HG02973 (cell line): Measurements from ENCODE around the gene NT5C1A.

ENCODE experiments used
- ATAC-seq: cut with Tn5 transposase; IDR thresholded peaks from one replicate; pipeline ENCODE4 v1.9.1; 2021; ENCODE audit warnings: moderate library complexity; ENCODE audit not compliant: unreplicated experiment

The NT5C1A gene

DNA sequence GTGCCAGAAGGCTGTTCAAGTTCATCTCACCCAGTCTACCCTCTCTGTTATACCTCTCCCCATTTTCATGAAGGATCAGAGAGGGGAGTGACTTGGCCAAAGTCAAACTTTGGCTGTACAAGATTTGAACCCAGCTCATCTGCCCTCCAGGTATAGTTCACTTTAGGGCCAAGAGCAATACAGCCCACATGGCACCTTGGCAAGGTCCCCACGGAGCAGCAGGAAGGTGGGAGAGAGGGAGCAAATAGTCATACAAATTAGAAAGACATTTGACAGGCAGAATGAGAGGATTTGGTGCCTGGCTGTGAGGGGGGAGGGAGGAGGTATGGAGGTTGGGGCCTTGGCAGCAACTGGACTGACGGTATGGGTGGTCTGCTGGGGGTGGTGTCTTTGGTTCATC, 18.3 kb upstream of the NT5C1A start:
- ATAC-seq, result no peak

DNA sequence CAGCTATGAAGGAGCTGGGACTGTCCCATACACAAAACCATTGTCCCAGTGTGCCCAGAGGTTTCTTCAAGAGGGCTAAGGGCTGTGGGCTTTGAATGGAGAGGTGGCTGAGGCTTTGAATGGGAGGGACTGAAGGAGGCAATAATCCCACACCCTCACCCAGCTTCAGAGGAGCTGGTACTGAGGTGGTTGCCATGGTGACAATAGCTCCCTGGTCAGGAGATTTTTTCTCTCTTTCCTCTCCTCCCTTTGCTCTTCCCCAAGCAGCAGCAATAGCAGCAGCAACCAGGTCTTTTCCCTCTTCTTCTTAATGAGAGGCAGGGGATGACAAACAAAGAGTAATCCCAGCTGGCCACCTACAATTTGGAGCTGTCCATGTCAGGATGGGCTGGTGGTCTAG, 17.7 kb upstream of the NT5C1A start:
- ATAC-seq, result no peak

DNA sequence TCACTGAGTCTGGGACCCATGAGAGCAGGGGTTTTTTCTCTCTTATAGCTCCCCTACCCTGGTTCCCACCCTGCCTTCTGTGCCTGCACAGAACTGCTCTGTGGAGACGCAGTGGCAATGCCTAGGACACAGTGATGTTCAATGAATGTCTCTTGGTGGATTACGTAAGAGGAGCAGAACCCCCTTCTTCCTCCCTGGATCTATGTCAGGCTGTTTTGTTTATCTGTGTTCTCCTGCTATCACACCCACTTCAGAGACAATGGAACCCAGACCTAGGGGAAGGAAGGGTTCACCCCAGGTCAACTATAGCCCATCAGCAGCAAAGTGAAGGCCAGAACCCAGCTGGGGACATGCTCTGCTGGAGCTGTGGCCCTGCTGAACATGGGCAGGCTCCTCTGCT, 17.3 kb upstream of the NT5C1A start:
- ATAC-seq, result no peak

GRCh38 chr1:39688706-39689105, 16.8 kb upstream of the NT5C1A start:
- ATAC-seq, result no peak

DNA sequence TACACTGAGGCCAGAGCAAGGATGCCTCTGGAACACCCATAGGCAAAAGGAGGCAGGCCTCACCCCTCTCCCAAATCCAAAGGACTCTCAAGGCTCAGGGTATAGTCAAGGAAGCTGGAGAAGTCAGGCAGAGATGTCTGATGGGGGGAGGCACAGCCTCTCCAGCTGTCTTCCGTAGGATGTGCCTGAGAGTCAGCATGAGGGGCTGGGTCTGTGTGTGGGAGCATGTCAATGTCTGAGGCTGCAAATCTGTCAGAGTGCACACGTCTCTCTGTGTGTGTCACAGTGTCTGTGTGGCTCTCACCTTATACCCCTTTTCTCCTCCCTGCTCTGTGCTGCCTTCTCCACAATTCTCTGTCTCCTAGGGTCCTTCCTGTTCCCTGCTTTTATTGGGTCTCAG, 15.3 kb upstream of the NT5C1A start:
- ATAC-seq, result no peak

GRCh38 chr1:39685071-39685470, 13.2 kb upstream of the NT5C1A start:
- ATAC-seq, result no peak

DNA sequence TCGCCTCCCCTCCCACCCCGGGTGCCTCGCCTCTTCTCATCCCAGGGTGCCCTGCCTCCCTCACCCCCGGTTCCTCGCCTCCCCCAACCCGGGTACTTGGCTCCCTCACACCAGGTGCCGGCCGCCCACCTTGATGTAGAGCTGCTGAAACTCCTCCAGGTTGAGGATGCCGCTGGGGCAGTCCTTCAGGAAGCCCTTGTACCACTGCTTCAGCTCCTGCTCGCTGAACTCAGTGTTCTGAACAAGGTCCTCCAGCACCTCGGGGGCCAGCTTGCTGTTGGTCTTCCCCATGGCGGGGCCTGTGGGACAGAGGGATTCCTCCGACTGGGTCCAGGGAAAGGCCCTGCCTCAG, 12.4 kb upstream of the NT5C1A start:
- no peak for ATAC-seq

DNA sequence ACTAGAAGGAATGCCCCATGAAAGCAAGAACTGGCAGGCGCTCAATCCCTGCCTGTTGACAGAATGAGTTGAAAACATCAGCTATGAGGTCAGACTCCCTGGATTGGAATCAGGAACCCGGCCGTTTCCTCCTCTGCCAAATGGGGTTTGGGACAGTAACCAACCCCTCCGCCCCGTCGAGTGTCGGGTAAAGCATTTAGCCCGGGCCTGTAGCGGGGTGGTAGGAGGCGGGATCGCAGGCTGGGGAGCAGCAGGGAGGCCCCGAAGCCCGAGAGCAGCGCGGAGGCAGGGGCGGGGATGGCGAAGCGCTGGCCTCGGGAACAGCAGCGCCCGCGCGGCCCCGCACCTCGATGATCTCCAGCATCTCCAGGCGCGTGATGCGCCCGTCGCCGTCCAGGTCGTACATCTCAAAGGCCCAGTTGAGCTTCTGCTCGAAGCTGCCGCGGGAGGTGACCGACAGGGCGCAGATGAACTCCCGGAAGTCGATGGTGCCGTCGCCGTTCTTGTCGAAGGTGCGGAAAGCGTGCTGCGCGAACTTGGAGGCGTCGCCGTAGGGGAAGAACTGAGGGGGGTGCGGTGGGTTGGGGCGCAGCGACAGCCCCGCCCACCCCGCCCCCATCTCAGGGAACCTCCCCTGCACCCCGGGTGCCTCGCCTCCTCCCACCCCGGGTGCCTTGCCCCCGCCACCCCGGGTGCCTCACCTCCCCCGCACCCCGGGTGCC, 11.8 kb upstream of the NT5C1A start:
- ATAC-seq, result no peak

DNA sequence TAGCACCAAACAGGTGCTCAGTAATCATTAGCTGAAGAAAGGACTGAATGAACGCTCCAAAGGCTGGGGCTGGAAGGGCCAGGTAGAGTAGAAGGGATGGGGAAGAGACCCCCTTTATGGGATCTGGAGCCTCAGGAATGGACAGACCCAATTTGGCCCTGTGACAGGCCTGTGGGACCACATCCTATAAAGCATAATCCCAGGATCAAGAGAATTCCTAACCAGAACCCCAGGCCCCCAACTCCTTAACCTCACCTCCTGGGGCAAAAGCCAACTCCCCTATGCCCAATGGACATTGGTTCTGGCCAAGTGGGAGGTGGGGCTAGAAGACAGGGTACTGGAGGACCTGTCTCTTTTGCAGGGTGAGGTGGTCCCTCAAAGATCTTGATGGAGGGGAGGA, 10.1 kb upstream of the NT5C1A start:
- no peak for ATAC-seq

DNA sequence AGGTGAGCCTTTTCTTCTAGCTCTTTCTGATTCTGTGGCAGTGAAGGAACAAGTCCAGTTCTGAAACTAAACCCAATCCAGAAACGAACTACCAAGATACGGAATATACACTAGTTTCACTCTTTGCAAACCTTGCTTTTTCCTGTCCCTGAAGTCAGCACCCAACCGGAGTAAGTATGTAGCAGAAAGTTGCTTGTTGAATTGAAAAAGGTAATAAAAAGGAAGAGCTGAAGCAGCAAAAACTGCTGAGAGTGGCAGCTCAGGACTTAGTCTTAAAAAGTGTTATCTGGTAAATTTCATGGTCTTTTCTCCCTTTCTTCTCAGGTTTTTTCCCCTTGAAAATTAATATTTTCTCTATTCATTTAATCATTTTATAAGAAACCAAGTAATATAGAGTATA, 9.4 kb upstream of the NT5C1A start:
- no peak for ATAC-seq

GRCh38 chr1:39680751-39681150, 8.8 kb upstream of the NT5C1A start:
- no peak for ATAC-seq

DNA sequence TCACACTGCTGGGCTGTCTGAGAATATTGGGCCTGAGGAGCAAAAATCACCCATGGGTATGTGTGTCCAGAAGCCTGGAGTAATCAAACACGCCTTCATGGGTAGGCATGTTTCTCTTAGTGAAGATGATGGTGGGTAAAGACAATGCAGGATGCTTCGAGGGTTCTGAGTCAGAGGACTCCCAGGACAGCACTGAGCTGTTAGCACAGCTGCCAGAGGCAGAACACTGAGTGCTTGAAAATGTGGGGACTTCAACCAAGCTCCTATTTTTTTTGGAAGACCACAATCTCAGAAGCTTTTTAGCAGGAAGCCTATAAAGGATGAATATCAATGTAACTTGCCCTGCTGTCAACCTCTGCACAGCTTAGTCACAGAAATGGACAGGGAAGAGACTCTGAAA, 7.9 kb upstream of the NT5C1A start:
- no peak for ATAC-seq

- no peak for ATAC-seq
Observed at GRCh38 chr1:39678889-39679288, 7.0 kb upstream of the NT5C1A start.

GRCh38 chr1:39677645-39678044, 5.7 kb upstream of the NT5C1A start:
- no peak for ATAC-seq

DNA sequence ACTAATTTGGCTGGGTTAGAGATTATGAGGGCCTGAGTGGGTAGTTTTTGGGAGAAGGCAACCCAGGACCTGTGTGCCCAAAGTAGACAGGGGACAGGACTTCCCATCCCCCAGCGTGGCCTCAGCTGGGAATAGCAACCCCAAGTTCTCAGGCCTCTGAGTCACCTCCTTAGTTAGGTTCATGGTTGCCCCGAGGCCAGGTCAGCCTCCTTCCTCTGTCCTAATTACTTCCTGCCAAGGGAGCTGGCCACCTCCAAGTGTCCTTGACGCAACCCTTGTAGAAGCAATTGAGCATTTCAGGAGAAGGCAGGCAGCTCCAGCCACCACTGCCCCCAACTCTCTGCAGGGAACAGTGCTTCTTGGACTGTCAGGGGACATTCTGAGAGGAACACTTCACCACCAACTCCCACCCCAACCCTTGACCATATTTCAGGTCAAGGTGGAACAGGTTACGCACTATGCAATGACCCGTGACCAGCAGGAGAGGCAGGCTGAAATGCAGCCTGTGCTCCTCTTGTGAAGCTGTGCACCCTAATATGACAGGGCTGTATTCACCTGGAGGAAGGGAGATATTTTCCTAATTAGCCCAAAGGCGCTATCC, 5.1 kb upstream of the NT5C1A start:
- ATAC-seq, result no peak

DNA sequence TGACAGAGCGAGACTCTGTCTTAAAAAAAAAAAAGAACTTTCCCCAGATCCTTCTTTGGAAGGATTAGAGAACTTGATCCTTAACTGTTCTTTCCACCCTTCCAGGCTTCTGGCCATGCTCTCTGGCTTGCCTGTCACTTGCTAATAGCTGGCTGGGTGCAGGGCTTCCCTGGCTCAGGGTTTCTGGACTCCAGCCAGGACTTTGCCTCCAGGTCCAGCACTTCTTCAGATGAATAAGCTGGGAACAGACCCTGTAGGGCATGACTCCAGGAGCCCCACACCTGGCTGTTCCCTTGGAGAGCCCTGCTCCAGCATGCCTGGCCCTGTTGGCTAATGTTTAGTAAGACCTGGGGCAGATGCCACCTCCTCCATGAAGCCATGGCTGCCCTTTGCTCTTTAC, 3.3 kb upstream of the NT5C1A start:
- ATAC-seq, result no peak

DNA sequence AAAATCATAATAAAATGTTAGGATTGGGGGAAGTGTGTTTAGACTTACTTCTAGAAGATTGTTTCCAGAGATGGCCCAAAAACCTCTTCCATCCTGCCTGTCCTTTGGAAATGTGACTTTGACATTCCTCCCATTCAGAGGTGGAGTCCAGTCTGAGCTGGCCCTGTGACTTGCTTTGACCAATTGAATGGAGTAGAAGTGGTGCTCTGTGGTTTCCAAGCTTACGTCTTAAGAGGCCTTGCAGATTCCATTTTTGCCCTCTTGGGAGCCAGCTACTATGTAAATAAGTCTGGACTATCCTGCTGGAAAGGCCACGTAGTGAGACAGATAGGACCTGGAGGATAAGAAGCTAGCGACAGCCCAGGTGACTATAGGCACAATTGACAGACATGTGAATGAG, 1.3 kb upstream of the NT5C1A start:
- no peak for ATAC-seq

- no peak for ATAC-seq
Observed at GRCh38 chr1:39672551-39672947, 642 bp upstream of the NT5C1A start.

GRCh38 chr1:39671433-39671792, 494 bp downstream of the NT5C1A start:
- ATAC-seq, result no peak

- ATAC-seq, result no peak
Observed at GRCh38 chr1:39670689-39671088, 1.2 kb downstream of the NT5C1A start.

DNA sequence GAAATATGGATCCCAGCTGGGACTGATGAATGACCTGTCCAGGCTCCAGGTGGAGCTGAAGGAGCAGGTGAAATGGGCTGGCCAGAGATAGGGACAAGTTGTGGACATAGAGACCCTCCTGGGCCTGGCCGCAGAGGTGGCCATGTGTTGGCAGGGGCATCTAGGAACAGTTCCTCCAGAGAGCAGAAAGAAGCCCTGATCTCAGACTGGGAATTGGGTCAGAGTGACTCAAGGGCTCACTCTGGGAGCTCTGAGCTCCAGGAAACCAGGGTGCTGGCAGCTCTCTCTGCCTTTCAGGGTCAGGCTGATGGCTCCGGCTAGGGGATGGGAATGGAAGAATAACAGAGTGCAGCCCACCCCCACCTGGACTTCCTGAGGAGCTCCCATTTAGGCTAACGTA, 3.0 kb downstream of the NT5C1A start:
- ATAC-seq, result no peak

DNA sequence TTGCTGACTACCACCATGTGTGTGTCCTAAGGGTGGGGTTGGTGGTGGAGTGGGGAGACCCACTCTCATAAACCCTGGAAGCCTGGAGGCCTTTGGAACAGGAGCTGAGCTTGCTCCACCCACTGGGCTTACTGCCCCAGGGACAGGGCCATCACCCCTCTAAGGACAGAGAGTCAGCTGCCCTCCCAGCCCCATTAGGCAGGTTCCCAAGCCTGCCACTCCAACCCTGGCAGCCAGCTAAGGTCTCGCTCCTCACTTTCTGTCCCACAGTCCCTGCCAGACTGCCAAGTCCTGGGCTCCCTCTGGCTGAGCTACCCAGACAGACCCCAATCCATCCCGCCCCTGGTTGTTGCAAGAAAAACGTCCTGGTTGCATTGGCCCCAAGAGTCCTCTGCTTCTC, 3.8 kb downstream of the NT5C1A start:
- no peak for ATAC-seq

GRCh38 chr1:39666772-39667171, 5.1 kb downstream of the NT5C1A start:
- peak; percentile 81 for ATAC-seq
